Chondrocyte (in vitro differentiated cells): ENCODE data around the gene ITM2C. TPM values are rescaled to one million over a fixed set of nuclear protein-coding genes. Genes with fewer than 3 reads are reported as not detected.

Source experiments
- DNase-seq: peaks from one replicate; pipeline ENCODE4 v3.0.0; 2021; ENCODE audit warnings: mixed read lengths, low spot score
- H3K27ac Mint-ChIP-seq: one replicate; pipeline ENCODE4 v1.8.0; 2021; ENCODE audit warnings: mild to moderate bottlenecking, moderate library complexity, mixed read lengths; ENCODE audit not compliant: unreplicated experiment
- H3K27me3 Mint-ChIP-seq: 2 replicates; pipeline ENCODE4 v1.8.0; 2021; ENCODE audit warnings: low read depth, mixed read lengths
- H3K36me3 Mint-ChIP-seq: 2 replicates; pipeline ENCODE4 v1.8.0; 2021; ENCODE audit warnings: low read depth, mixed read lengths
- H3K4me1 Mint-ChIP-seq: 2 replicates; pipeline ENCODE4 v1.8.0; 2021; ENCODE audit warnings: low read depth, mild to moderate bottlenecking, mixed read lengths
- H3K4me3 Mint-ChIP-seq: one replicate; pipeline ENCODE4 v1.8.0; 2021; ENCODE audit warnings: mild to moderate bottlenecking, moderate library complexity, mixed read lengths; ENCODE audit not compliant: unreplicated experiment
- H3K9me3 Mint-ChIP-seq: 2 replicates; pipeline ENCODE4 v1.8.0; 2021; ENCODE audit warnings: low read depth, mixed read lengths
- total RNA-seq: library from RNA; stranded (reverse); gene quantifications from 3 replicates; pipeline ENCODE4 v1.2.1, GENCODE V29; 2021
- TF ChIP-seq, protein P1 (sequence below): fragments of 200-600 bp; sonication (generic); IDR thresholded peaks from 2 replicates; pipeline ENCODE4 v1.5.0; 2021; ENCODE audit warnings: antibody characterized with exemption, mild to moderate bottlenecking, moderate library complexity

The ITM2C gene
- total RNA-seq, 1 donor from 2014 or later = 208 TPM

DNA sequence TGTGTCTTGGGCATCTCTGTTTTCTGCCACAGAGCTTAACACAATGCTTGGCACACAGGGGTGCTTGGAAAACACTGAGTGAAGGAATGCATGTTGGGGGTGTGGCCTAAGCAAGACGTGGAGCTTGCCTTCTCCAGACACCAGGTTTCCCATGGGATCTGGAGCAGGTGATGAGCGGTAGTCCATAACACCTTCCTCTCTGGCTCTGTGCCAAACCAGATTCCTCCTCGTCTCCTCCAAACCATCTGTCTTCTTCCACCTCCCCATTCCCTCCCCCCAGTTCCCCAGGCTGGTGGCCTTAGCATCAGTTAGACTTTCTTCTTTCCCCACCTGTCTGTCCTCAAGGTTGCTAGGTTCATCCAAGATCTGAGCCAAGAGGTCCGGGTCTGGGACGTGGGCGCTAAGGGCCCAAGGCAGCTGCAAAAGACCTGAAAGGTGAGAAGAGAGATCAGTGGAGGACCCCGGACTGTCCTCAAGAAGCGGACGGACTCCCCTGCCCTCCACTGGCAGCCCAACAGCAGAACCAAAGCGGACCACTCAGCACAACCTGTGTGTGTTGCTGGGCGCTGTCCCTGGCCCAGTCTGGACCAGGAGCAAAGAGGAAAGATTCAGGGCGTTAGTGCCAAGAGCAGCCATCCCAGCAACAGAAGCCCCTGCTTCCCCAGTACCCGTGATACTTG, 1.2 kb upstream of the ITM2C start:
- H3K4me3 Mint-ChIP-seq = peak overlapping the region; percentile 87

DNA sequence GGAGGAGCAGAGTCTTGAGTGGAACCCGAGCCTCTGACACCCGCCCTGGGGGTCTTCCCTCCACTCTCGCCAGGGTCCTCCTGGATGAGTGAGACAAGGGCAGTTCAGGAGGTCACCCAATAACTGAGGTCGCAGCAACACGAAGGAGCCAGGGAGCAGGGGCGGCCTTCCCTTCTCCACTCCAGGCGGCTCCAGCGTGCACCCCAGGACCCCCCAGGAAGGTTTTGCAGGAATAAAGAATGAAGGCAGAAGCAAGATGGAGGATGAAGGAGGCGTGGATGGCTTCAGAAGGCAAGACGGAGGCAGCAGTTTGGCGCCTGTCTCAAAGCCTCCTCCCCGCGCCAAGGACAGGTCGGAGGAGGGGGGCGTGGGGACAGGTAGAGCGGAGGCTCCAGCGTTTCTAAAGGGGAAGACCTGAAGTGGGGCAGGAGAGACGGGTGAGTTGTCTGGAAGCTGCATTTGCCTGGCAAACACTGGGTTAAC, 579 bp upstream of the ITM2C start:
- TF ChIP-seq, protein P1, sequence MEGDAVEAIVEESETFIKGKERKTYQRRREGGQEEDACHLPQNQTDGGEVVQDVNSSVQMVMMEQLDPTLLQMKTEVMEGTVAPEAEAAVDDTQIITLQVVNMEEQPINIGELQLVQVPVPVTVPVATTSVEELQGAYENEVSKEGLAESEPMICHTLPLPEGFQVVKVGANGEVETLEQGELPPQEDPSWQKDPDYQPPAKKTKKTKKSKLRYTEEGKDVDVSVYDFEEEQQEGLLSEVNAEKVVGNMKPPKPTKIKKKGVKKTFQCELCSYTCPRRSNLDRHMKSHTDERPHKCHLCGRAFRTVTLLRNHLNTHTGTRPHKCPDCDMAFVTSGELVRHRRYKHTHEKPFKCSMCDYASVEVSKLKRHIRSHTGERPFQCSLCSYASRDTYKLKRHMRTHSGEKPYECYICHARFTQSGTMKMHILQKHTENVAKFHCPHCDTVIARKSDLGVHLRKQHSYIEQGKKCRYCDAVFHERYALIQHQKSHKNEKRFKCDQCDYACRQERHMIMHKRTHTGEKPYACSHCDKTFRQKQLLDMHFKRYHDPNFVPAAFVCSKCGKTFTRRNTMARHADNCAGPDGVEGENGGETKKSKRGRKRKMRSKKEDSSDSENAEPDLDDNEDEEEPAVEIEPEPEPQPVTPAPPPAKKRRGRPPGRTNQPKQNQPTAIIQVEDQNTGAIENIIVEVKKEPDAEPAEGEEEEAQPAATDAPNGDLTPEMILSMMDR = no peak
- H3K27ac Mint-ChIP-seq = no peak overlapping the region
- peaks cover 5% of the 10 kb centered on the region for H3K27me3 Mint-ChIP-seq
- H3K4me1 Mint-ChIP-seq = peaks cover 35% of the 10 kb centered on the region
- no peaks in the 10 kb centered on the region for H3K9me3 Mint-ChIP-seq
- no peak for DNase-seq
- no peaks in the 10 kb centered on the region for H3K36me3 Mint-ChIP-seq
- peak overlapping the region; percentile 87 for H3K4me3 Mint-ChIP-seq

More for the DNA sequence above, 1.2 kb upstream of the ITM2C start:
- Mint-ChIP-seq H3K9me3 (peaks cover 4% of the 10 kb centered on the region), H3K27me3 (peaks cover 9% of the 10 kb centered on the region), H3K36me3 (no peaks in the 10 kb centered on the region), H3K4me1 (peaks cover 30% of the 10 kb centered on the region), H3K27ac (no peak overlapping the region)
- TF ChIP-seq, protein P1 = no peak
- DNase-seq = no peak

DNA sequence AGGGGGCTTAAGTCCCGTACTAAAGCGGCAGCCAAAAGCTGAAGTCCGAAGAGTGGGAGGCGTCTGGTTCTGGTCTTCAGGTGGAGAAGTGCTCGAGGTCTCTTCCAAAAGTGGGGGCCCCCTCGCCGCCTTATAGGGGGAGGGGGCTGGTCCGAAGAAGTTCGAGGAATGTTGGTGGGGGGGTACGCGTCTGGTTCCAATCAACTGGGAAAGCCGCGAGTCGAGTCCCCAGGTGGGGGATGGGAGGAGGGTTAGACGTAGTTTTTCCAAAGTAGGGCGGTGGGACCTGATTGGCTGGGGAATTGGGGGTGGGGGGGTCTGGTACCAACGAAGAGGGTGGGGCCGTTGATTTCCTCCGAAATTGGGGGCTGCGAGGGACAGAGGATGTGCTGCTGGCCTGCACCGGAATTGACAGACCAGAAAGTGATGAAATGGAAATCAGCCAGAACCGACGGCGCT, 594 bp downstream of the ITM2C start:
- Mint-ChIP-seq H3K27me3 (peaks cover 3% of the 10 kb centered on the region), H3K36me3 (no peaks in the 10 kb centered on the region), H3K4me1 (peaks cover 47% of the 10 kb centered on the region), H3K4me3 (peak overlapping the region; percentile 87), H3K9me3 (no peaks in the 10 kb centered on the region), H3K27ac (peak overlapping the region; percentile 77)
- TF ChIP-seq, protein P1 = no peak
- DNase-seq = no peak

DNA sequence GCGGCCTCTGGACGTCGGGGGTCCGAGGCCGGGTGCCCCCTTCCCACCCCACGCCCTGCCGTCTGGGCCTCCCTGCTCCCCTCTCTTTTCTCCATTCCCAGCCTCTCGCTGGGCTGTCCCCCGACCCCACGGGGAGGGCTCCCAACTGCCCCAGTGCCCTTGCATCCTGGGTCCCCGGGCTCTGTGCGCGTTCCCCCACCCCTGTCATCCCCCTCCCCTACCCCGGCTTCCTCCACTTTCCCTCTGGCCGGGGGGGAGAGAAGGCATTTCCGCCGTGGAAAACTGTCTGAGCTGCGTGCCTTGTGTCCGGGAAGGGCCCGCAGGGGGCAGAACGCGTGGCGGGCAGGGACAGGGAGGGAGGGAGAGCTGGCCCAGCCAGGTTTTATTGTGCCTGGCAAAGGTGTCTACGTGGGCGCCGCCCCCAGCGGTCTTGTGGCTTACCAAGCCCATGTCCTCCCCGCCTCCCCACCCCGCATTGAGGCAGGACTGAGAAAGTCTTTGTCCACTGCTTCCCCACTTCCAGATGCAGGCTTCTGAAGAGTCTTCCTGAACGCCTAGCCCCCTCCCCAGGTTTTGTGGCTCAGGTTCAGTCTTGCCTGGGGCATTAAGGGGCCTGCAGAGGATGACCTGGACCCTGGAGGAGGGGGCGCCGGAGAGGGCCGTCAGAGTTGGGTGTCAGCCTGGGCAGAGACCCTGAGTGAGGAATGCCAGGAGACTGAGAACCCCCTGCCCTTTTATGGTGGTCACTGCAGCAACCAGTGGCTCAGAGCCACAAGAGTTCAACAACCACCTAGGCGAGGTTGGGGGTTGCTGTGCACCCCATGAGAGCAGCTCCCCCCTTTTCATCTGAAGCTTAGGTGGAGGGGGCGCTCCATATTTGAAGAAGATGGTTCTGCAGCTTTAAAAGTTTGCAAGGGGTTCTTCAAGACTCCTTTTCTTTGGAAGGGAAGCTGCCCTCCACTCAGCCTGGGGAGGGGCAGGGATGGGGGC, 1.3 kb downstream of the ITM2C start:
- peaks cover 53% of the 10 kb centered on the region for H3K4me1 Mint-ChIP-seq
- no peaks in the 10 kb centered on the region for H3K36me3 Mint-ChIP-seq
- H3K27ac Mint-ChIP-seq = peak overlapping the region; percentile 87
- no peak for DNase-seq
- TF ChIP-seq, protein P1 = peak; percentile 58
- H3K9me3 Mint-ChIP-seq = no peaks in the 10 kb centered on the region
- H3K27me3 Mint-ChIP-seq = peaks cover 3% of the 10 kb centered on the region
- peak overlapping the region; percentile 87 for H3K4me3 Mint-ChIP-seq
